HG03558 (cell line): ENCODE results near the gene DDX46.
A peak's percentile ranks its signal among the peaks of the same experiment; 100 is the strongest.
"Not testable (repeated sequence)": the region's sequence is repeated elsewhere in the genome, so short reads cannot be mapped to it uniquely, and the experiment has no call there.

Source experiments
- ATAC-seq: cut with Tn5 transposase; IDR thresholded peaks from one replicate; pipeline ENCODE4 v1.9.1; 2021; ENCODE audit warnings: moderate number of reproducible peaks; ENCODE audit not compliant: unreplicated experiment; ENCODE audit errors: extremely low read depth

The DDX46 gene

DNA sequence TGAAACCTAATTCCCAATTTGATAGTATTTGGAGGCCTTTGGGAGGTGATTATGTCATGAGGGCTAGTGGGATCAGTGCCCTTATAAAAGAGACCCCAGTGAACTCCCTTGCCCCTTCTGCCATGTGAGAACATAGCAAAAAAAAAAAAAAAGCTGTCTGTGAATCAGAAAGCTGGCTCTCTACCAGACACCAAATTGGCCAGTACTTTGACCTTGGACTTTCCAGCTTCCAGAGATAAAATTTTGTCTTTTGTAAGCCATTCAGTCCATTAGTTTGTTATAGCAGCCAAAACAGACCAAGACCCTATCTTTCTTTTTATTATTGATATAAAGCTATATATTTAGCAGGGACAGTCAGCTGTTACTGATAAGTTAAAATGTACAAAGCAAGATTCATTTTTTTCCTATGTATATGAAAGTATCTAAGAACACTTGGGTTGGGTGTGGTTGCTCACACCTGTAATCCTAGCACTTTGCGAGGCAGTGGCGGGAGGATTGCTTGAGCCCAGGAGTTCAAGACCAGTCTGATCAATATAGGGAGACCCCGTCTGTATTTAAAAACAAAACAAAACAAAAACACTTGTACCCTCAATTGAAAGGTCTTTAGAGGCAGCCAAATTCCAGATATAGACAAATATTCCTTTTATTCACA is 79.1 kb downstream of the DDX46 start:
- ATAC-seq, result no peak

DNA sequence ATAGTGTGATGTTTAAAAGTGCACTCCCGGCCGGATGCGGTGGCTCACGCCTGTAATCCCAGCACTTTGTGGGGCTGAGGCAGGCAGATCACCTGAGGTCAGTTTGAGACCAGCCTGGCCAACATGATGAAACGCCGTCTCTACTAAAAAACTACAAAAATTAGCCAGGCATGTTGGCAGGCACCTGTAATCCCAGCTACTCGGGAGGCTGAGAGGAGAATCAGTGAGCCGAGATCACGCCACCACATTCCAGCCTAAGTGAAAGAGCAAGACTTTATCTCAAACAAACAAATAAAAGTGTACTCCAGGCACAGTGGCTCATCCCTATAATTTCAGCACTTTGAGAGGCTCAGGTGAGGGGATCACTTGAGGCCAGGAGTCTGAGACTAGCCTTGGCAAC is 79.8 kb downstream of the DDX46 start:
- ATAC-seq, result not testable (repeated sequence)

DNA sequence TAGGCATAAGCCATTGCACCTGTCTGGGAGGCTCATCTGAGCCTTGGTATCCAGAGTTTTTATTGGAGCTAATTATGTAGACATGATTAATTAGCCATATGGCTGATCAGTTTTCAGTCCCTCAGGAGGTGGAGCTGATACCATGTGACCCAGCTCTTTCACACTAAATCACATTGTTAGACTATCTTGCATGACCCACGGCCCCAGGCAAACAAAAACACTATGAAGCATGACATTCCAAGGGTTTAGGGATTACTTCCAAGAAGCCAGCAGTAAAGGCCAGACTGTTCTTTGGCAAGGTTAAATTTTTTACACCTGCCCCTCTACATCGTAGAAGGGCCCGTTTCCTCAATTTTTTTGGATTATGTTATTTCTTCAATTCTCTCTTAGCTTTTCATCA is 82.2 kb downstream of the DDX46 start:
- ATAC-seq, result no peak

DNA sequence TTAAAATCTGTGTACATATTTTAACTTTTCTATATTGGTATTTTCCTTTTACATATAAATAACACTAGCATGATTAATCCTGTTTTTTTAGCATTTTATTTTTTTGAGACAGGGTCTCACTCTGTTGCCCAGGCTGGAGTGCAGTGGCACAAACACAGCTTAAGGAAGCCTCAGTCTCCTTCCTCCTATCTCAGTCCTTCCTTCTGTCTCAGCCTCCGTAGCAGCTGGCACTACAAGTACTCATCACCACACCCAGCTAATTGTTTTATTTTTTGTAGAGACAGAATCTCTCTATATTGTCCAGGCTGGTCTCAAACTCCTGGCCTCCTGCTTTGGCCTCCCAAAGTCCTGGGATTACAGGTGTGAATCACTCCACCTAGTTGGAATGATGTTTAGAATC is 85.7 kb downstream of the DDX46 start:
- no peak for ATAC-seq

DNA sequence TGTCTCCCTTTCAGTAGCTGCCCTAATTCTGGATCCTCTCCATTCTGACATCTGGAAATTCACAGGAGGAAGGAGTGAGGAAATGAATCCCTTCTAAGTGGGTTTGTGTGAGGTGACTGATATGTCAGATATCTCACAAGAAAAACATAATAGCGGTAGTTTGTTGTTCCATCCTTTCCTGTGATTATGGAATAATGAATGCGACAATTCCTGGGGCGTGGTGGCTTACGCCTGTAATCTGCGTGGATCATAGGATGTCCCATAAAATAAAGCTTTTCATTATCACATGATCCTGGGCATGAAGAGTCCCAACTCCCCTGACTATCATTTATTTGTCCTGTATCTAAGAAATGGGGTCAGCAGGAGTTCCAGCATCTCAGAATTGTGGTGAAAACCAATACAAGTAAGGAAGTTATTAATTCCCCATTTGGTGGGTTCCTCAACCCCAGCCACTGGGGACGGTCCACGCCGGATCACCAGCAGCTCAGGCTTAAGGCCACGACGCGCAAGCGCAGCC is 86.8 kb downstream of the DDX46 start:
- no peak for ATAC-seq

DNA sequence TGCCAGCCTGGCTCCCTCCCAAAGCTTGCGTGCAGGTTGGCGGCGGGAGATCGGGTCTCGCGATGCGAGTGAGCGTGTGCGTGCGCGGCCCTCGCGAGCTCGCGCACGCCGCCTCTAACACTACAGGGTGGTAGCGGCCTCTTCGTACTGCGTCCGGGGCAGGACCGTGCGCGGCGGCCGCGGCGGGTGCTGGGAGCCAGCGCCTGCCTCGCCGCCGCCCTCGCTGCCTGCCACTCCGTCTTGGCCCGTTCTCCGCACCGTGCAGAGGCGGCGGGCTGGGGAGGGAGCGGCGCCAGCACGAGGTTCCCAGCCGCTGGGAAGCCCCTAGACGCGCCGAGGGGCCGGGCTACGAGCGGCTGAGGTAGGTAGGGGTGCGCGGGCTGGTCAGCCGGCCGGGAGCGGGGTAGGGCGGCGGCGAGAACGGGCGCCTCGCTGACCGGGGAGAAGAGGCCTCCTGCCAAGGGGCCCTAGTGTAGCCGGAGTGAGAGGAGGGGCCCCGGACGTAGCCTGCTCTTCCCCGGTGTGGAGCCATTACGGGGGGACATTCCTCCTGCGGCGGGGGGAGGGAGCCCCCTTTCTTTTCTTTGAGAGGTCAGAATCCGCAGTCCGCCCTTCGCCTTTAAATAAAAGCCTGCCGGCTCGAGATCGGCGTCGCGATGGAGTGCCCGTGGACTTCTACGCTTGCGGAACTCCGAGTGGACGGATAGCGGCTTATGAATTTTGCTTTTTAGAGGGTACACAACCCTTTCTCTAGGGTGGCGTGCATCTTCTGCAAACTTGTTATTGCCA is 87.5 kb downstream of the DDX46 start, which contains the start of gene C5orf24:
Gene C5orf24, plus strand, starts transcription at position 117 of the 789 bp plus-strand sequence. CDS start 8,933 bp downstream, outside the sequence.
- peak; percentile 89 for ATAC-seq

DNA sequence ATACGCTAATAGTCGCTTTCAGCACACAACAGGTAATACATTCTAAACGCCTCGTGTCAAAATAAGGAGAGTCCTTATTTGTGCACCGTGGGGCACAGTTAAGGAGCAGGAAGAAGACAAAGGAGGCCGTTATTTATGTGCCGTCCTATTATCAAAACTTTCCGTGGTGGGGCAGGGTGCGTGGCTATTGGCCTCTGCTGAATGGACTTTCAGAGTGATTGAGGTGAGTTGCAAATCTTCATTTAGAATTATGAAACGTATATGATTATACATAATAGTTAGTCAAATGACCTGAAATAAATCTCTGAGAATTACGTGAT is 88.0 kb downstream of the DDX46 start:
- ATAC-seq, result no peak

DNA sequence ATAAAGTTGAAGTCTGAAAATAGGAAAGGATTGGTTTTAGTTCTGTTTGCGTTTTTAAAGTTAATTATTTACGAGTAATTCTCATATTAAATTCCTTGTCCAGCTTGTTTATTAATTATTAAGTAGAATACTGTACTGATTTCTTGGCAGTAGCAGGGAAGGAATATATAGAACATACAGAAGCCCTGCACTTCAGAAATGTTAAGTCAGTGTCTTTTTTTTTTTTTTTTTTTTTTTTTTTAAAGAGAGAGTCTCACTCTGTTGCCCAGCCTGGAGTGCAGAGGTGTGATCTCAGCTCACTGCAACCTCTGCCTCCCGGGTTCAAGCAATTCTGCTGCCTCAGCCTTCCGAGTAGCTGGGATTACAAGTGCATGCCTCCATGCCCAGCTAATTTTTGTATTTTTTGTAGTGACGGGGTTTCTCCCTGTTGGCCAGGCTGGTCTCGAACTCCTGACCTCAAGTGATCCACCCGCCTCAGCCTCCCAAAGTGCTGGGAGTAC is 90.9 kb downstream of the DDX46 start:
- ATAC-seq, result not testable (repeated sequence)

DNA sequence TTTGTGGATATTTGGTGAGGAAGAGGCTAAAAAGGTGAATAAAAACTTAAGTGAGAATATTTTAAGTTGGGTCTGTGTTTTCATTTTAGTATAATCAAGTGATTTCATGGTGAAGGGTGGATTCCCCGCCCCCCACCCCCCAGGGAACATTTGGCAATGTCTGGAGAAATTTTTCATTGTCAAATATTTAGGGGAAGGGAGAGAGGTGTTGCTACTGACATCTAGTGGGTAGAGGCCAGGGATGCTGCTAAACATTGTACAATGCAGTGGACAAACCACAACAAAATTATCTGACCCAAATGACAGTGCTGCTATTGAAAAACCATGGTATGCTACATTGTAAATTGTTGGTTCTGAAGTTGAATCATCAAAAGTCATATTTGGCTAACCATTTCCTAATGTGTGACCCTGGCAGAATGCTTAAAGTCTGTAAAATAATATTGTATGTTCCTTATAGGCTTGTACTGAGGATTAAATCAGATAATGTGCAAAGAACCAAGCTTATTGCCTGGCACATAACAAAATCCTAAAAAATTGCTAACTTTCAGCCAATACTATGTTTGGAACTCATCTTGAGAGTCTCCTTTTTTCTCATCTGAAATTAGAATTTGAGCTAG is 92.8 kb downstream of the DDX46 start:
- no peak for ATAC-seq

DNA sequence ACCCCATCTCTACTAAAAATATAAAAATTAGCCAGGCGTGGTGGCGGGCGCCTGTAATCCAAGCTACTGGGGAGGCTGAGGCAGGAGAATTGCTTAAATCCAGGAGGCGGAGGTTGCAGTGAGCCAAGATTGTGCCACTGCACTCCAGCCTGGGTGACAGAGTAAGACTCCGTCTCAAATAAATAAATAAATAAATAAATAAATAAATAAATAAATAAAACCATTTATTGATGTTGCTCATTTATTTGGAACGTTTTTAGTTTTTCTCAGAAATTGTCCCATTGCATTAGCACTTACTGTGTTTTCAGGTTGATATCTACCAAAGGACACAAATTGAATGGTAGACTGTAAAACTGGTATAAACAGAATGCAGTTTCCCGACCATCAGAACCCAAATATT is 97.9 kb downstream of the DDX46 start:
- ATAC-seq, result not testable (repeated sequence)

DNA sequence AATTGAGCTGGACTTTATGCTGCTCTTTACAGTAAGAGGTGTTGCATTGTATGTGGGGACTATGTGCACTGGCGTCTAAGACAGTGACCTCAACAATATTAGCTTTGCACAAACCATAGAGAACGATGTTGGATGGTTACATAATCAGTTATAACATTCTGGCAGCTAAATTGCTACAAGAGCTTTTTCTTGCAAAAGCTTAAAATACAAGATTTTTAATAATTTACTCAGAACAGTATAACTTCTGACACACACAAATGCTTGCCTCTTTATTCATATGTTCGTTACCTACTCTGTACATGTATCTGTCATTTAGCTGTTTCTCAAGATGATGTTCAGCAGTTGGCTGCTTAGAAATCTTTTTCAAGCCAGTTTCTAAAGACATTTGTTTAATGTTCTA is 98.8 kb downstream of the DDX46 start:
- ATAC-seq, result no peak

DNA sequence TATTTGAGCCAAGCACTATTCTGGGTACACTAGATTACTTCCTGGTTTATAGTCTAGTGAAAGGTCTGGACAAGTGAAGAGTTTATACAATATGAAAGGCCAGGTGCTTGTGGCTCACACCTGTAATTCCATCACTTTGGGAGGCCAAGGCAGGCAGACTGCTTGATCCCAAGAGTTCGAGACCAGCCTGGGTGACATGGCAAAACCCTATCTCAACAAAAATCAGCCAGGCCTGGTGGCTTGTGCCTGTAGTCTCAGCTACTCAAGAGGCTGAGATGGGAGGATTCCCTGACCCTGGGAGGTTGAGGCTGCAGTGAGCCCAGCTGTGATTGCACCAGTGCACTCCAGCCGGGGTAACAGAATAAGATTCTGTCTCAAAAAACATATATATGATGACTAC is 106.1 kb downstream of the DDX46 start:
- no peak for ATAC-seq

DNA sequence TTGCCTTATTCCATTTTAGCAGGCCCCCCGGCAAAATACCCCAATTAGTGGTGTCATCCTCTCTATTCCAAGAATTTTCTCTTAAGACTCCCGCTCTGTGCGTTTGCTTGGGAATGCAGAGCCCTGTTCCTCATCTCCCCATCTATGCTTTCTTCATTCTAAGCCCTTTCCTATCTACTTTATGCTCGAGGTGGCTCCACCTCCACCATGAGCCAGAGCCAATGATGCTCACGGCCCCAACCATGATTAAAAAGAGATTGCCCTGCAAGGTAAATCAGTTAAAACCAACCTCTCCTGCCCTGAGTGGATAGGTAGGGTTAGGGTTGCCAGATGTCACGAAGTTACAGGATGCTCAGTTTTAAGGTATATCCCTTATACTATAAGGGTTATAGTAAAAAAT is 114.9 kb downstream of the DDX46 start:
- ATAC-seq, result no peak

DNA sequence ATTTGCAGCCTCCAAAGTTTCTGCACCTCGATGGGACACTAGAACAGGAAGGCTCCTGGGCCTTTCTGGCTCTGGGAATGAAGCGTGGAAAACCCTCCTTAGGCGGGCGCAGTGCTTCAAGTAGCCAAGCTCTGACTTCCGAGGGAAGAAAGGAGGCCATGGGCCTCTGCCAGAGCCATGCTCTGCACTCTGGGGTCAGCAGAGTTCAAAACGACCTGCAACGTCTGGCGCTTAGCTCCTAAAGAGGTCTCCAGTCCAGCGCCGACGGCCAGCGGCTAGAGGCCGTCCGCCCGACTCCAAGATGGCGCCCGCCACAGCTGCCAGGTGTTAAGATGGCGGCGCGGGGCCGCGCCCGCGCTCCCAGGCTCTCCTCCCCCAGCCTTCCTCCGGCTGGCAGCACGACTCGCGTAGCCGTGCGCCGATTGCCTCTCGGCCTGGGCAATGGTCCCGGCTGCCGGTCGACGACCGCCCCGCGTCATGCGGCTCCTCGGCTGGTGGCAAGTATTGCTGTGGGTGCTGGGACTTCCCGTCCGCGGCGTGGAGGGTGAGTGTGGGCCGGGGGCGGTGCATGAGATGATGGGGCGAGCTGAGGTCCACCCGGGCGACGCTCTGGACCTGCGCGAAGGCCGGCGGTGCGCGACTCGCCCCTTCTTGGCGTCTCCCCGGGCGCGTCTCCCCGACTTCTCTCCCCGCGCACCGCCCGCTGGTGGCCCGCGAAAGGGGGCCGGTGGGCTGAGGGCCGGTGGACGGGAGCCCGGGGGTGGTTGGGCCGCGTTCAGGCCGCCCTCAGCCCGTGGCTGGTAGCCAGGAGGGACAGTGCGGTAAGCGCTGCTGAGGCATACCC is 115.6 kb downstream of the DDX46 start, which contains the start of gene TXNDC15:
Gene TXNDC15, plus strand, starts transcription at position 385 of the 844 bp plus-strand sequence. Its CDS starts 57 bp downstream, at position 442.
- ATAC-seq, result peak; percentile 42

DNA sequence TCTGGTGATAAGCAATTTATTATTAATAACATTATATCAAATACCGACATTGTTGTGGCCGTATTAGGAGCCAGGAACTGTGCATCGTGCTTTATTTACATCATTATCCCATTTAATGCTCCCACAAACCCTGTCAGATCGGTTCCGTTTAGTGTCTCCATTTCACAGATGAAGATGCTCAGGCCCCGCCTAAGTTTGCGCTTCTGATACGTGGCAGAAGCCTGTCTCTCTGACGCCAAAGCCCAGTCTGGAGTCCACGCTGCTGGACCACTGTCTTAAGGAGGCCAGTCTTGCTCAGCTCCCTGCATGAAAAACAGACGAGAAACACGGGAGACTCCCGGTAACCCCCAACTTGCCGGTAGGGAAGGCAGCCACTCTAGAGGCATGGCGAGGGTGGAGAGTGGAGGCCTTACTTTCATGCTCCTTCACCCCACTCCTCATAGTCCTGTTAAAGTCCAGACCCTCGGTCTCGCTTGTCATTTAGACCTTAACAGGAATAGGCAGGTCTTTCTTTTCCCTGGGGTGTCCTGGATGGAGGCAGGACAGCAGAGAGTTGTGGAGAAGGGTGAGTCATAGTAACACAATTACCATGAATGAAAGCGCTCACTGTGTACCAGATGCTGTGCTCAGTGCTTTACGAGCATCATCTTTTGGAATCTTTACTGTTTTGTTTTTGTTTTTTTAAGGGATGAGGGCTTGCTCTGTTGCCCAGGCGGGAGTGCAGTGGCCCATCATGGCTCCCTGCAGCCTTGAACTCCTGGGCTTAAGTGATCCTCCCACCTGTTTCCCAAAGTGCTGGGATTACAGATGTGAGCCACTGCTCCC is 116.5 kb downstream of the DDX46 start:
- no peak for ATAC-seq

DNA sequence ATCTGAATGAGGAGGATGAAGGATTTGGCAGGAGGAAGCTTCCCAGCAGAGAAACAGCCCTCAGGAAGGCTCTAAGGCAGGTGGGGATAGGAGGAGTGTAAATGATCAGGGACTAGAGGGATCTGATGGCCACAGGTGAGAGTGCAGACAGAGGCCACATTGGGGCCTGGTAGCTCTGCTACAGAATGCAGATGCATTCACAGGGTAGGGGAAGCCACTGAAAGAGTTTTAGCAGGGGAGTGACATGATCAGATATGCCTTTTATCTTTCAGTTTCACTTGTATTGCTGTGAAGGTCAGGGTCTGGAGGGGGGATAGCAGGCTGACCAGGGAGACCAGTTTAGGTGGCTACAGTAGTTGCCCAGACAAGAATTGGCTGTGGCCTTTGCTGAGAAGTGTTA is 118.6 kb downstream of the DDX46 start:
- ATAC-seq, result peak; percentile 38

DNA sequence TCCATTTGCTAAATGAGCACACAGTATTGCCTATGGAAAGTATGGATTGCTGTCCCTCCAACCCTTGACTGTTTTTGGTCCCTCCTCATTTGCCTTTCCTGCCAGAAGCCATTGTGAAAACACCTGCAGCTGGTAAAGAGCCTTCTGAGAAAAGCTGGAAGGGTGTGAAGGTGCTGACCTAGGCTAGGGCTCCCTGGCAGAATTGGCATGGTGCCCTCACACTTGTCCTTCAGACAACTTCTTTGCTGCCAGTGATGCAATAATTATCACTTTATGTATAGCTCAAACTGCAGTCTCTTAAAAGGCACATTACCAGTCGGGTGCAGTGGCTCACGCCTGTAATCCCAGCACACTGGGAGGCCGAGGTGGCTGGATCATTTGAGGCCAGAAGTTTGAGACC is 119.8 kb downstream of the DDX46 start:
- no peak for ATAC-seq

DNA sequence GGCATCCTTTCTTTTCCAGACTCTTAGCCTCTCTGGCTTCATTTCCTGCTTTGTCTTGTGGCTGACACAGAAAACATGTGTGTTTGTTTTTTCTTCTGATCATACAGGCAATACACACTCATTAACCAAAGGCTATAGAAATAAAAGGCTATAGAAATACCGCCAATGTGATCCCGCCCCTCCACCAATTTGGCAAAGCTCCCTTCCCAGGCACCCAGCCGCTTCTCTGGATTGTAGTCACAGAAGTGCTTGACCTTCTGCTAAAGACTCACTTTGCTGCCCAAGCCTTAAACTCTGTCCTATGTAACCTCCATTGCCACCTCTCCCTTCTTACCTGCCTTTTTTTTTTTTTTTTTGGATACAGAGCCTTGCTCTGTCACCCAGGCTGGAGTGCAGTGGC is 120.9 kb downstream of the DDX46 start:
- ATAC-seq, result no peak
